Gastroesophageal sphincter (tissue), 4 donors: ENCODE results near the gene EVX1. TPM values are rescaled to one million over a fixed set of nuclear protein-coding genes. Genes with fewer than 3 reads are reported as not detected.

Source experiments
- ATAC-seq: fragments of 150-250 bp; one replicate; pipeline ENCODE4 v1.9.1; 2016; ENCODE audit warnings: mild to moderate bottlenecking, moderate library complexity
- H3K27ac ChIP-seq, 4 donors: fragments of 200-600 bp; sonication (generic) in 3 of 4; 1 replicate in 3 of 4; 2 replicates in 1 of 4; pipeline ENCODE4 v1.5.1; 2016 to 2019
- H3K27me3 ChIP-seq: fragments of 200-600 bp; sonication (generic); one replicate; pipeline ENCODE4 v1.5.1; 2019
- H3K36me3 ChIP-seq, 2 donors: fragments of 200-600 bp; sonication (generic); one replicate each; pipeline ENCODE4 v1.5.1; 2019; ENCODE audit warnings: control low read depth in 1 of 2
- H3K4me1 ChIP-seq, 3 donors: fragments of 200-600 bp; sonication (generic); 1 replicate in 2 of 3; 2 replicates in 1 of 3; pipeline ENCODE4 v1.5.1; 2016 to 2019; ENCODE audit warnings: control low read depth in 2 of 3
- H3K4me3 ChIP-seq, 2 donors: fragments of 200-600 bp; sonication (generic); one replicate each; pipeline ENCODE4 v1.5.1; 2019; ENCODE audit warnings: mild to moderate bottlenecking in 1 of 2, moderate library complexity in 1 of 2
- H3K9me3 ChIP-seq, 3 donors: fragments of 200-600 bp; sonication (generic); one replicate each; pipeline ENCODE4 v1.5.1; 2017 to 2019; ENCODE audit warnings: control low read depth in 2 of 3
- EP300 ChIP-seq: sonication (generic); formaldehyde crosslinking; IDR thresholded peaks from one replicate; pipeline ENCODE4 v1.6.1; 2017; ENCODE audit warnings: antibody characterized with exemption, mild to moderate bottlenecking
- POLR2A ChIP-seq, 2 donors: fragments of 450-650 bp; IDR thresholded peaks; one replicate each; pipeline ENCODE4 v1.6.1; 2017; ENCODE audit warnings: antibody characterized with exemption in 2 of 2, mild to moderate bottlenecking in 2 of 2, moderate library complexity in 1 of 2
- POLR2AphosphoS5 ChIP-seq: sonication (generic); formaldehyde crosslinking; IDR thresholded peaks from one replicate; pipeline ENCODE4 v1.6.1; 2017; ENCODE audit warnings: antibody characterized with exemption
- WGBS, 2 donors: methylation state at CpG; one replicate each; pipeline ENCODE4 v1.1.5; 2018; ENCODE audit warnings: low coverage in 1 of 2; 5-methylcytosine and 5-hydroxymethylcytosine counted together
- total RNA-seq, 4 donors: library from RNA; depleted of rRNA; stranded (reverse); fragments of >200 nt; gene quantifications; one replicate each; pipeline ENCODE4 v1.1.0, GENCODE V29; 2016
- TF ChIP-seq, protein P1 (sequence below), 4 experiments: fragments of 200-600 bp in 2 of 4; fragments of 450-650 bp in 2 of 4; sonication (generic) in 1 of 4; IDR thresholded peaks; one replicate each; pipeline ENCODE4 v1.5.1; 2017 to 2019; ENCODE audit warnings: antibody characterized with exemption in 4 of 4, mild to moderate bottlenecking in 2 of 4, moderate library complexity in 2 of 4

Gene EVX1
- total RNA-seq, 4 donors from 2014 or later, result not detected

DNA sequence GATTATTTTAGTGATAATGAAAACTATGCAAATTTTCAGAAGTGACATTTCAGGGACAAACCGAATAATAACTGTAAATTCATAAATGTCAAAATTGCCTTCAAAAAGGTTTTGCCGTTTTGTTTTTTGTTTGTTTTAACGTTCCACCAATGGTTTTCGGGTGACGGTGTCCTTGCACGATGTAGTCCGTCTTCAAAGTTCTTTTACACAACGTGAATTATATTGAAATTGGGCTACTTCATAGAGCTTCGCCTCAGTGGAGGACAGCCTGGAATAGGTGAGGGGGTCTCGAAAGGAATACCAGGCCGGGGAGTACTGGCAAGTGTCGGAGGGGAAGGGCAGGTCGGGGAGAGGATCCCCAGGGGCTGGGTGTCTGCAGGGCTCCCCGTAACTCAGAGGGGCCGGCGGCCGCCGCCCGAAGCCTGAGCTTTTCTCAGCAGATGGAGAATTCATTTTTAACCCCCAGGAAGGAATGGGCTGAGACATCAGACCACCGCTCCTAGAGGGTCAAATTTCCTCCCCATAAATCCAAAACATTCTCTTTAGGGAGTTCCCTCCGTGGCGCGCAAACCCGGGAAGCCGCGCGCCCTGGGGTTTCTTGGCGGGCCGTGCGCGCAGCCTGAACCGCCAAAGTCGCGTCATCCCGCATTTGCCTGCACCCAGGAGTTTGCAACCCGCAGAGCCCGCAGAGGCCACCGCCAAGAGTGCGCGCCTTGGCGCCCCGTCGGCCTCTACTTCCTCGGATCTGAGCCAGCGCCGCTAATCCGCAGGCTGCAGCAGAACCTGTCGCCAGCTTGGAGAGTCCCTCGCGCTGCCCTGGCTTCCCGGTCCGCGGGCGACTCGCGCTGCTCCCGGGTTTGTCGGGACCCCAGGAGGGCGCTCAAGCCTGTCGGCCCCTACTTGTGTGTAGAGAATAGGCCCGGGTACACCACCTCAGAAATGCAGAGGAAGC is 17.3 kb upstream of the EVX1 start:
- Histone ChIP-seq H3K27ac (no peak overlapping the region), H3K4me3 (no peak overlapping the region), H3K4me1 (peaks cover 0 to 13% (median 0%) of the 10 kb centered on the region in 3 donors), H3K36me3 (no peaks in the 10 kb centered on the region), H3K27me3 (peaks cover 88% of the 10 kb centered on the region), H3K9me3 (no peaks in the 10 kb centered on the region)
- ATAC-seq, result no peak
- WGBS, 2 donors, result 10 to 13% methylated on average over 8 to 9 of the region's 61 CpGs
- TF ChIP-seq POLR2A (IDR thresholded peaks at IDR 0.05) (no peak), POLR2AphosphoS5 (no peak), EP300 (no peak)
- TF ChIP-seq, protein P1, sequence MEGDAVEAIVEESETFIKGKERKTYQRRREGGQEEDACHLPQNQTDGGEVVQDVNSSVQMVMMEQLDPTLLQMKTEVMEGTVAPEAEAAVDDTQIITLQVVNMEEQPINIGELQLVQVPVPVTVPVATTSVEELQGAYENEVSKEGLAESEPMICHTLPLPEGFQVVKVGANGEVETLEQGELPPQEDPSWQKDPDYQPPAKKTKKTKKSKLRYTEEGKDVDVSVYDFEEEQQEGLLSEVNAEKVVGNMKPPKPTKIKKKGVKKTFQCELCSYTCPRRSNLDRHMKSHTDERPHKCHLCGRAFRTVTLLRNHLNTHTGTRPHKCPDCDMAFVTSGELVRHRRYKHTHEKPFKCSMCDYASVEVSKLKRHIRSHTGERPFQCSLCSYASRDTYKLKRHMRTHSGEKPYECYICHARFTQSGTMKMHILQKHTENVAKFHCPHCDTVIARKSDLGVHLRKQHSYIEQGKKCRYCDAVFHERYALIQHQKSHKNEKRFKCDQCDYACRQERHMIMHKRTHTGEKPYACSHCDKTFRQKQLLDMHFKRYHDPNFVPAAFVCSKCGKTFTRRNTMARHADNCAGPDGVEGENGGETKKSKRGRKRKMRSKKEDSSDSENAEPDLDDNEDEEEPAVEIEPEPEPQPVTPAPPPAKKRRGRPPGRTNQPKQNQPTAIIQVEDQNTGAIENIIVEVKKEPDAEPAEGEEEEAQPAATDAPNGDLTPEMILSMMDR (IDR thresholded peaks at IDR 0.05), result no peak

DNA sequence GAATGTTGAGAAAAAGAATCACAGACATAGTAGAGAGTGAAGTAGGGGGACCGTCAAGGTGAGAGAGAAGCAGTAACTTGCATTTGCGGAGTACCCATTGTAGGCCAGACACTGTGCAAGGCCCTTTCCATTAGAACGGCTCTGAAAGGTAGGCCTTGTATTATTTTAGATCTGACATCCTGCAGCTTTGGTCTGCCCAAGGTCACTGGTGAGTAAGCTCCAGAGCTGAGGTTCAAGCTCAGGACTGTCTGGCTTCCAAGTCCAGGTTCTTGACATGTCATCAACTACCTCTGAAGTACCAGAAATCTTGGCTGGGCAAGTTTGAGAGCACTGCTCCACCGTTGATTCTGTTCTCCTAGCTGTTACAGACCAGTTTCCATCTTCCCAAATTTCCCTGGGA is 13.2 kb upstream of the EVX1 start:
- no peaks in the 10 kb centered on the region for H3K9me3 ChIP-seq
- WGBS, 2 donors, result 81 to 92% methylated on average over 2 to 4 of the region's 4 CpGs
- H3K36me3 ChIP-seq, result no peaks in the 10 kb centered on the region
- H3K4me3 ChIP-seq, result no peak overlapping the region
- H3K4me1 ChIP-seq, result peaks cover 0 to 9% (median 0%) of the 10 kb centered on the region in 3 donors
- no peak for ATAC-seq
- H3K27ac ChIP-seq, result no peak overlapping the region
- peaks cover 86% of the 10 kb centered on the region for H3K27me3 ChIP-seq
- TF ChIP-seq, protein P1 (IDR thresholded peaks at IDR 0.05), result no peak
- no peak for TF ChIP-seq POLR2AphosphoS5
- TF ChIP-seq EP300, result no peak
- TF ChIP-seq POLR2A (IDR thresholded peaks at IDR 0.05), result no peak

DNA sequence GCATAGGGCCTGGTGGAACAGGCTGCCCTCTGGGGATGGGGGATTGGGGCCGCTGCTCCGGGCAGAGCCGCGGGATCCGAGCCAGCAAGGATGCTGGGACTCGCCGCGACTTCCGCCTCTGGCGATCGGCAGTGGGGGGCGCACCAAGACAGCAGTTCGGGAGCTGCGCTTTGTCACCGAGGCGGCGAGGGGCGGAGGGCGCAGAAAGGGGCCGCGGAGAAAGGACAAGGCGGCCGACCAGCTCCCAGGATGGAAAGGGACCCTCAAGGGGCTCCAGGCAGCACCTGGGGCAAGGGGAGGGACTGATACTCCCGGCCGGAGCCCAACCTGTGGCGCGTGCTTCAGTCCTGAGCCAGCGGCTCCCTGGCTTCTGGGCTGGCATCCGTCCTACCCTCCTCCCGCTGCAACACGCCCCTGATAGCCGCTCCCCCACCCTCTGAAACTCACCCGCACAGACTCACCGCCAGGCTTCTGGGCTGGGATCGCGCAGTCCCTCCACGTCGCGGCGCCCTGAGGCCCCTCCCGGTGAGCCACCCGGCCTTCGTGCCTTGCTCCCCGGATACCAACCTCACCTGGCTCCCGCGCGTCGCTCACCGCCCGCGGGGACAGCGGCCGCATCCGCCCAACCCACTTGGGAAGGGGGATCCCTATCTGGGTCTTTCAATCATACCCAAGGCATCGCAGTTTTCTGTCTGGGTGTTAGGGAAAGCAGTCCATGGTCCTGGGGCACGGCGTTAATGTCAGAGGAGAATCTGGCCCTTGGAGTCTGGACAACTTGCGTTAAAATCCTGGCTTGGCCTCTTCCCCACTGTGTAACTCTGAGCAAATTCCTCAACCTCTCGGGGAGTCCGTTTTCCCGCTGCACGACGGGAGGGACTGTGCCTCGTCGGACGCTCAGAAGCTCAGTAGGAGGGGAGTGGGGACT is 7.0 kb upstream of the EVX1 start:
- Histone ChIP-seq H3K9me3 (no peaks in the 10 kb centered on the region), H3K4me1 (peaks cover 0 to 28% (median 13%) of the 10 kb centered on the region in 3 donors), H3K36me3 (no peaks in the 10 kb centered on the region), H3K4me3 (peak overlapping the region in 1 of 2 donors; percentile 43), H3K27me3 (peaks cover 98% of the 10 kb centered on the region), H3K27ac (no peak overlapping the region)
- no CpG with 5 or more reads among the region's 66 CpGs for WGBS, 2 donors
- ATAC-seq, result peak; percentile 14
- TF ChIP-seq POLR2A (IDR thresholded peaks at IDR 0.05), result no peak
- TF ChIP-seq, protein P1 (IDR thresholded peaks at IDR 0.05), result peak in 1 of 4 experiments; percentile 47

DNA sequence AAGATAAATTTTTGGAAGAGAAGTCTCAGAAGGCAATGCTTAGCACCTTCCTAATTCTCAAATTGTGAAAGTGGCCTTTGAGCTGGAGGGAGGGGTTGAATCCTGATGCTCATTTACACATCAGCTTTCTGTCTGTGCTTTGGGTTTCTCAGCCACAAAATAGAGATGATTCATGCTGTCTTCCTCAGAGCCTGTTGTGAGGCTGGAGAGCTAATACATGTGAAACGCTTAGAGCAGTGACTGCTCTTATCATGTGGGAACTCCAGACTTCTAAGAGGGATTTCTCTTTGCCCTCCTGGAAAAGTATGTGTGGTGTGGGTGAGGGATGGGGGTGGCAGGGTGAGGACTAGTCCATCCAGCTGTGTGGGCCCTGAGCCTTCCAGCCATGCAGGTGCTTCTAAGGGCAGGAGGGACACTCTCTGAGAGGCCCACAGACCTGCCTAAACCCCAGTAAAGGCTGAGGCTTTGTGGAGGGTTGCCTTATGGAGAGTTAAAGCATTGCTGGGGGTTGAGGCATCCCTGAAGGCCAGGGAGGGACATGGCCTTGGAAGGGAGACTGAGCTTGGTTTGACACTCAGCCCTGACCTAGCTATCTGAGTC is 4.8 kb upstream of the EVX1 start:
- Histone ChIP-seq H3K27me3 (peaks cover 98% of the 10 kb centered on the region), H3K4me3 (no peak overlapping the region), H3K9me3 (no peaks in the 10 kb centered on the region), H3K4me1 (peaks cover 0 to 35% (median 18%) of the 10 kb centered on the region in 3 donors), H3K36me3 (no peaks in the 10 kb centered on the region), H3K27ac (no peak overlapping the region)
- TF ChIP-seq, protein P1 (IDR thresholded peaks at IDR 0.05), result no peak
- TF ChIP-seq POLR2A (IDR thresholded peaks at IDR 0.05), result no peak
- no peak for TF ChIP-seq EP300
- no peak for TF ChIP-seq POLR2AphosphoS5
- WGBS, 2 donors, result 100% methylated on average over 1 of the region's 1 CpG
- ATAC-seq, result no peak
